ENCODE results near the gene NMRK2. TPM values are rescaled to one million over a fixed set of nuclear protein-coding genes. Genes with fewer than 3 reads are reported as not detected.

NMRK2 gene
- total RNA-seq, 1 experiment from 2014 or later = 60.0 TPM

DNA sequence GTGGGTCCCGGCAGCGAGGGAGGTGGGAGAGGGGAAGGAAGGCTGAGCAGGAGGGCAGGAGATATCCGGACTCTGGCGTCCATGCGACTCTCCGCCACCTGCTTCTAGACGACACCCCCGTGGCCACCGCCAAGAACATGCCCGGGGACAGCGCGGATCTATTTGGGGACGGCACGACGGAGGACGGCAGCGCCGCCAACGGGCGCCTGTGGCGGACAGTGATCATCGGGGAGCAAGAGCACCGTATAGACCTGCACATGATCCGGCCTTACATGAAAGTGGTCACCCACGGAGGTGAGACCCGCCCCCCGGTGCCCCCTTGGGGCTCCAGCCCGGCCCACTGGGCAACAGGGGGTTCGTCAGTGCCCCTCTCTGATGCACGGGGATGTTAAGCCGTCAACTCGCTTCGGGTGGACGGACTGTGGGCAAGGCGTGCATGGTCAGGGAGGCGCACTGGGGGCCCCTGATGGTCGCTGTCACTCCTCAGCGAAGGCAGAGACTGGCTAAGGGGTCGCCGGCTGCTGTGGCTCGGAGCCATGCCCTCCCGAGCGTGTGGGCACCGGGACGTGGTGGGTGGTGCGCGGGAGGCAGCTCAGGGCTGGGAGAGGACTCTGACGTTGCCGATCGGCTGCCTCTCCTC lies 25.1 kb upstream of the NMRK2 start:
- Histone ChIP-seq H2BK120ac (ENCODE audit: low read depth, low read length, poor library complexity, severe bottlenecking) (no peak overlapping the region), H3K9ac (ENCODE audit: extremely low read depth, insufficient read length, low read length) (no peak overlapping the region), H4K5ac (ENCODE audit: insufficient read length, low read depth, low read length) (no peak overlapping the region), H3K14ac (ENCODE audit: insufficient read depth, low read length) (no peak overlapping the region), H3K4me1 (ENCODE audit: insufficient read depth, low read length) (no peaks in the 10 kb centered on the region), H3K4ac (ENCODE audit: low read depth, low read length) (no peak overlapping the region), H3K79me2 (ENCODE audit: insufficient read depth, low read length) (no peaks in the 10 kb centered on the region), H3K56ac (ENCODE audit: insufficient read length, low read depth, low read length) (no peak overlapping the region), H2AK5ac (ENCODE audit: insufficient read length, low read length) (no peak overlapping the region), H3K23me2 (ENCODE audit: insufficient read length, low read depth, low read length, poor library complexity, severe bottlenecking) (no peaks in the 10 kb centered on the region), H3K18ac (ENCODE audit: insufficient read length, low read depth, low read length) (no peak overlapping the region), H4K8ac (replicated peaks; ENCODE audit: insufficient read length, low read depth, low read length) (no peak overlapping the region), H3K9me3 (ENCODE audit: control insufficient read depth, low read depth, low read length) (peaks cover 12% of the 10 kb centered on the region), H3T11ph (ENCODE audit: low read length) (no peak overlapping the region), H3K27me3 (ENCODE audit: insufficient read depth, low read length) (no peaks in the 10 kb centered on the region), H2BK5ac (ENCODE audit: insufficient read length, low read length) (no peak overlapping the region), H4K20me1 (ENCODE audit: control insufficient read depth, insufficient read depth, insufficient read length) (no peaks in the 10 kb centered on the region), H2AFZ (ENCODE audit: low read length) (no peak overlapping the region), H3K79me1 (ENCODE audit: insufficient read depth, low read depth, low read length, poor library complexity, severe bottlenecking) (no peaks in the 10 kb centered on the region), H3K4me2 (ENCODE audit: insufficient read depth, insufficient read length, low read length) (no peak overlapping the region), H2BK15ac (ENCODE audit: low read depth, low read length) (no peak overlapping the region), H3K27ac (ENCODE audit: insufficient read length, low read depth, low read length) (no peak overlapping the region), H4K91ac (ENCODE audit: insufficient read length, low read depth, low read length) (no peak overlapping the region), H2BK12ac (ENCODE audit: insufficient read length, low read depth, low read length) (no peak overlapping the region), H3K23ac (ENCODE audit: insufficient read length, low read depth, low read length) (no peak overlapping the region), H2BK20ac (ENCODE audit: low read depth, low read length, poor library complexity, severe bottlenecking) (no peak overlapping the region)
- no peak for DNase-seq
- peaks cover 34 to 43% (median 40%) of the 10 kb centered on the region in 3 experiments for H3K36me3 Mint-ChIP-seq (ENCODE audit: insufficient read depth in 1 of 3, low read depth in 3 of 3)
- H3K4me1 Mint-ChIP-seq = no peaks in the 10 kb centered on the region
- H3K9me3 Mint-ChIP-seq = peaks cover 17% of the 10 kb centered on the region in 2 experiments
- no CpG with 5 or more reads among the region's 50 CpGs for WGBS (ENCODE audit: extremely low coverage, insufficient read length, low lambda C conversion rate)
- no peak overlapping the region; a peak in 3 of 7 replicates for H3K27ac Mint-ChIP-seq
- H3K4me3 Mint-ChIP-seq = no peak overlapping the region
- TF ChIP-seq, protein P1, sequence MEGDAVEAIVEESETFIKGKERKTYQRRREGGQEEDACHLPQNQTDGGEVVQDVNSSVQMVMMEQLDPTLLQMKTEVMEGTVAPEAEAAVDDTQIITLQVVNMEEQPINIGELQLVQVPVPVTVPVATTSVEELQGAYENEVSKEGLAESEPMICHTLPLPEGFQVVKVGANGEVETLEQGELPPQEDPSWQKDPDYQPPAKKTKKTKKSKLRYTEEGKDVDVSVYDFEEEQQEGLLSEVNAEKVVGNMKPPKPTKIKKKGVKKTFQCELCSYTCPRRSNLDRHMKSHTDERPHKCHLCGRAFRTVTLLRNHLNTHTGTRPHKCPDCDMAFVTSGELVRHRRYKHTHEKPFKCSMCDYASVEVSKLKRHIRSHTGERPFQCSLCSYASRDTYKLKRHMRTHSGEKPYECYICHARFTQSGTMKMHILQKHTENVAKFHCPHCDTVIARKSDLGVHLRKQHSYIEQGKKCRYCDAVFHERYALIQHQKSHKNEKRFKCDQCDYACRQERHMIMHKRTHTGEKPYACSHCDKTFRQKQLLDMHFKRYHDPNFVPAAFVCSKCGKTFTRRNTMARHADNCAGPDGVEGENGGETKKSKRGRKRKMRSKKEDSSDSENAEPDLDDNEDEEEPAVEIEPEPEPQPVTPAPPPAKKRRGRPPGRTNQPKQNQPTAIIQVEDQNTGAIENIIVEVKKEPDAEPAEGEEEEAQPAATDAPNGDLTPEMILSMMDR (conservative IDR thresholded peaks at IDR 0.05) = no peak
- no peaks in the 10 kb centered on the region; the same call in 1 of the 2 replicates for H3K27me3 Mint-ChIP-seq (ENCODE audit: low read depth)
